GM19463 (cell line): Measurements from ENCODE around the gene PCDH20.
"Not testable (repeated sequence)": the region's sequence is repeated elsewhere in the genome, so short reads cannot be mapped to it uniquely, and the experiment has no call there.

Experiments
- ATAC-seq: cut with Tn5 transposase; IDR thresholded peaks from one replicate; pipeline ENCODE4 v1.9.1; 2021; ENCODE audit warnings: mild to moderate bottlenecking, moderate library complexity; ENCODE audit not compliant: unreplicated experiment

PCDH20 gene, protein sequence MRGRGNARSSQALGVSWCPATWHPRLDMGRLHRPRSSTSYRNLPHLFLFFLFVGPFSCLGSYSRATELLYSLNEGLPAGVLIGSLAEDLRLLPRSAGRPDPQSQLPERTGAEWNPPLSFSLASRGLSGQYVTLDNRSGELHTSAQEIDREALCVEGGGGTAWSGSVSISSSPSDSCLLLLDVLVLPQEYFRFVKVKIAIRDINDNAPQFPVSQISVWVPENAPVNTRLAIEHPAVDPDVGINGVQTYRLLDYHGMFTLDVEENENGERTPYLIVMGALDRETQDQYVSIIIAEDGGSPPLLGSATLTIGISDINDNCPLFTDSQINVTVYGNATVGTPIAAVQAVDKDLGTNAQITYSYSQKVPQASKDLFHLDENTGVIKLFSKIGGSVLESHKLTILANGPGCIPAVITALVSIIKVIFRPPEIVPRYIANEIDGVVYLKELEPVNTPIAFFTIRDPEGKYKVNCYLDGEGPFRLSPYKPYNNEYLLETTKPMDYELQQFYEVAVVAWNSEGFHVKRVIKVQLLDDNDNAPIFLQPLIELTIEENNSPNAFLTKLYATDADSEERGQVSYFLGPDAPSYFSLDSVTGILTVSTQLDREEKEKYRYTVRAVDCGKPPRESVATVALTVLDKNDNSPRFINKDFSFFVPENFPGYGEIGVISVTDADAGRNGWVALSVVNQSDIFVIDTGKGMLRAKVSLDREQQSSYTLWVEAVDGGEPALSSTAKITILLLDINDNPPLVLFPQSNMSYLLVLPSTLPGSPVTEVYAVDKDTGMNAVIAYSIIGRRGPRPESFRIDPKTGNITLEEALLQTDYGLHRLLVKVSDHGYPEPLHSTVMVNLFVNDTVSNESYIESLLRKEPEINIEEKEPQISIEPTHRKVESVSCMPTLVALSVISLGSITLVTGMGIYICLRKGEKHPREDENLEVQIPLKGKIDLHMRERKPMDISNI

DNA sequence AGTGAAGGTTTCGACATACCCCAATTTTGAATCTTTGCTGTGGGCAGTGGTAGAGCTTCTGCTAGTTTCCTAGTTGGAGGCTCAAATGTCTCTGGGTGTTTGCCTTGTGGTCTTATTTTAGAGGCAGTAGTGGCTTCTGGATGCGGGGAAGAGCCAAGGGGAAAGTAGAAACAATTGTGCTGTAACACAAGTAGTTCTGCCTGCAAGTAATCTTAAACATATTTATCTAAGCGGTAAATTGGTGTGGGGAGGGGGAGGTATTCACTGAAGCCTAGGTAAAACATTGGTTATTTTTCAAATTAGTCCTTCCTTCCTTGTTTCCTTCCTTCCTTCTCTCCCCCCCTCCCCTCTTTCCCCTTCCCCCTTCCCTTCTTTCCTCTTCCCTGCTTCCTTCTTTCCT lies at the start of gene PCDH20:
TSS of gene PCDH20 (minus strand) at position 101 of the 400 bp plus-strand sequence. CDS start 691 bp downstream, outside the sequence.
- ATAC-seq = no peak

DNA sequence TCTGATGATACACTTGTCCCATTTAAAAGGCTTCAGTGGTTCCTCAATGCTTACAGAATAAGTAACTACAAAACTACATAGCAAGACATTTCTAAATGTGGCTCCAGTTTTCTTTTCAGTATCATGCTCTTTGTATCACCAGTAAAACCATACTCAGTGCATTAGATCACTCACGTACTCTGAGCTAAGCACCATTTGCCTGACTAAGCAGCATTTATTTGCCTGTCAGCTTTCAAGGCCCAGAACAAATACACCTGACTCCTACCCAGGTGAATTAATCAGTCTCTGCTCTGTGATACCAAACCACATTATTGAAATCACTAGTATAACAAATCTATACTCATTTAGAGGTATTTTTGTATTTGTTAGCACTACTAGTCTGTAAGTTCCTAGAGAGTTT lies 47.4 kb upstream of the PCDH20 start:
- no peak for ATAC-seq

- ATAC-seq = no peak
Observed at GRCh38 chr13:61453121-61453520, 37.5 kb upstream of the PCDH20 start.

DNA sequence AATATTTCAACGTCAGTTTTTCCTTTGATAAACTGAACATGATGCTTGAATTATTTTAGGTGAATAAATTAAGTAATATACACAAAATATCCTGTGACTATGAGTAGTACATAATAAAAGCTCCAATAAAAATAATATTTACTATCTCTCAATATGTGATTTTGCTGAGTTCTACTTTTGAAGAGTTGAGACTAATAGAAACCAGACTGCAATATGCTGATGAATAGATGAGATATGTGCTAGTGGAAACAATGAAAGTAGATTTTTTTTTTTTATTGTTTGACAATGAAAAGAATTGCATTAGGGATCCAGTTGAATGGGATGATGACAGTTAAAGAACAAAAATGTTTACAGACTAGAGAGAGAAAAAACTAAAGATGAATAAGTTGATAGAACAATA lies 16.4 kb upstream of the PCDH20 start:
- no peak for ATAC-seq

GRCh38 chr13:61423915-61424314 lies 8.3 kb upstream of the PCDH20 start:
- ATAC-seq = no peak

- no peak for ATAC-seq
Observed at GRCh38 chr13:61417086-61417570, 1.5 kb upstream of the PCDH20 start.

DNA sequence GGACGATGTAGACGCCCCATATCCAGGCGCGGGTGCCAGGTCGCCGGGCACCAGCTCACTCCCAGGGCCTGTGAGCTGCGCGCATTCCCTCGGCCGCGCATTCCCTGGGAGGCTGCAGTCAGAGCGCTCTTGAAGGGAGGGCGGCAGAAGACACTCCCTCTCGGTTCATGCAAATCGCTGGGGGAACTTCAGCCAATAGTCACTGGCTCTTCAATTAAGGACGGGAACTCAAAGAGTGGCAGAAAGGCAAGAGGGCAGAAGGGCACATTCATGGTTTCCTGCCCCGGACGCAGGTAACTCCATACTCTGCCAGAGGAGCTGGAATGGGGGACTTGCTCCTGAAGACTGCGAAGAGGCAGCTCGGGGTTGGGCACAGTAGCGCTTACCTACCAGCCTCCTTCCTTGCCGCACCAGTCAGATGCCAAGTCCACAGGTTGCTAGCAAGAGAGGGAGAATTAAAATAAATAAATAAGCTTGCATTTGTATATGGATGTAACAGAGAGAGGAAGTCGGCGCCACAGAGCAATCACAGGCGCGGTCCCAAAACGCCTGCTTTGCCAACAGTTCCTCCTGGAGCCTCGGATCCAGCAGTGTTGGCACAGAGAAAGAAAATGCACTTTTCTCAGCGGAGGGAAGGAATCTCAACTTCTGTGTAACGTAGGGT lies 459 bp downstream of the PCDH20 start:
- no peak for ATAC-seq

DNA sequence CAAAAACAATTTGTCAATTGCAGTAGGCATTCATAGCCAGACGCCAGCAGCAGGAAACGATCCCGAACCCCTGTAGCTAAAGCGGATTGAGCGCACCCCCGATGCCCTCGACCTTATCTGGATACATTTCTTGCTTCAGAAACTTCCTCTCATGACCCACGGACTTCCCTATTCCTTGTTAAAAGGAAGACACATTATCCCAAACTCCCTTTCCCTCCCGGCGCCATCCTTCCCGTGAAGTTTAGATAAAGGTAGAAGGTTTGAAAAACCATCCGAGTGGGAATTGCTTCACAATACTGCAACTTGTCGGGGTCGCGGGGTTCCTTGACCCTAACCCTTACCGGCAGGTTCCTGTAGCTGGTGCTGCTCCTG lies 977 bp downstream of the PCDH20 start:
- ATAC-seq = no peak

GRCh38 chr13:61413572-61414535 lies 1.8 kb downstream of the PCDH20 start:
- no peak for ATAC-seq

GRCh38 chr13:61410669-61411297 lies 4.9 kb downstream of the PCDH20 start:
- ATAC-seq = no peak

DNA sequence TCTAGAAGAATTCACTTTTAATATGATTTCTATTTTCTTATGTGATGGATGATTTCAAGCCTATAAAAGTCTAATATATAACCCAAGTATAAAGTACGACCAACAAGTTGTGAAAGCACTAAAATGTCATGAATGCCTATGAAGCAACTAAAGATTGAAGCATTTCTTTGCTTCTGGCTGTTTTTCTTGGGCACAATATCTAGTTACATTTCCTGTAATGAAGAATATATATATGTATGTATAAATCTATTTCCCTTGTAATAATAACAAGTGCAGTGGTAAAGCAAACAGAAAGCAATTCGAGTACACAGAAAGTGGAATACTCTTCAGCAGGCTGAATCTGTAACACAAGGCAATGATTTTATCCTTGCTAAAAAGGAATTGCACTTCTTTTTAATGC lies 5.4 kb downstream of the PCDH20 start:
- ATAC-seq = no peak

DNA sequence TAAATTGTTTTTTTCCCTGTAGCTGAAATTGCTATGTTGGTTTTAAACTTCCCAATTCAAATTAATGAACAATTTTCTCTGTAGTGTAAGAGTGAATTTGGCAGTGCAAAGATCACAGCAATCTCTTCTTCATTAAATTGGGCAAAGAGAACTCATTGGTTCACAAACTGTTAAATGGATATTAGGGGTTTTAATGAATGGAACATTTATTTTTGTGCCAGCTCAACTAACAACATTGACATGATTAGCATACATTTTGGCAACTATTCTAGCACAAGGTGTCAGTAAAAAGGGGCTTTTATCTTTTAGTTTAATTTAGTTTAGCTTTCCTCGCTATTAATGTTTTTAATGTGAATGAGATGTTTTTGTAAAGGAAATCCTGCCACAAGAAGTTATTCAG lies 7.1 kb downstream of the PCDH20 start:
- no peak for ATAC-seq

GRCh38 chr13:61406275-61406674 lies 9.4 kb downstream of the PCDH20 start:
- no peak for ATAC-seq

GRCh38 chr13:61396121-61396520 lies 19.5 kb downstream of the PCDH20 start:
- ATAC-seq = no peak

DNA sequence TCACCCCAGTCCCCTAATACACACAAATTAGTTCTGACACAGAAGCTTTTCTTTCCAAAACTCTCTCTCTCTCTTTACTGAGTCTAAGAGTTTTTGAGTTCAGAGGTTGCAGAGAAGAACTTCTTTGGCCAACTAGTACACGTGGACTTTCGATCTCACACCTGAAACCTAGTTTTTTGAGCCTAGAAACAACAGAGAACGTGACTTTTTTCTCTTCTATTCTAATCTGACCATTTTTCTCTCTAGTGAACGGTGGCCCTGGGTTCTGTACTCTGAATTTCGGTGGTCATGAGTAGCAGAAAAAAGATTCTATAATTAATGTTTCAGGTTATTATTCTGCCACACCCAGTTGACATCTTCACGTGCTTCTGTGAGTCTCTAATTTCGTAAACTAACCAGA lies 24.2 kb downstream of the PCDH20 start:
- ATAC-seq = no peak

GRCh38 chr13:61387694-61388093 lies 28.0 kb downstream of the PCDH20 start:
- no peak for ATAC-seq

GRCh38 chr13:61383111-61383510 lies 32.5 kb downstream of the PCDH20 start:
- ATAC-seq = no peak

GRCh38 chr13:61370520-61370919 lies 45.1 kb downstream of the PCDH20 start:
- no peak for ATAC-seq

DNA sequence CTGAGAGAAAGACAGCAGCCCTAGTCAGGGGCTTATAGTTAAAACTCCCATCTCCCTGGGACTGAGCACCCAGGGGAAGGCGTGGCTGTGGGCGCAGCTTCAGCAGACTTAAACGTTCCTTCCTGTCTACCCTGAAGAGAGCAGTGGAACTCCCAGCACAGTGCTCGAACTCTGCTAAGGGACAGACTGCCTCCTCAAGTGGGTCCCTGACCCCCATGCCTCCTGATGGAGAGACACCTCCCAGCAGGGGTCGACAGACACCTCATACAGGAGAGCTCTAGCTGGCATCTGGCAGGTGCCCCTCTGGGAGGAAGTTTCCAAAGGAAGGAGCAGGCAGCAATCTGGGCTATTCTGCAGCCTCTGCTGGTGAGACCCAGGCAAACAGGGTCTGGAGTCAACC lies 51.0 kb downstream of the PCDH20 start:
- ATAC-seq = not testable (repeated sequence)

GRCh38 chr13:61362522-61362921 lies 53.1 kb downstream of the PCDH20 start:
- ATAC-seq = no peak
